Measurements from ENCODE around the gene DLX1. TPM values are rescaled to one million over a fixed set of nuclear protein-coding genes. Genes with fewer than 3 reads are reported as not detected.

The DLX1 gene
- total RNA-seq, 1 donor from 2014 or later = under 0.01 TPM

DNA sequence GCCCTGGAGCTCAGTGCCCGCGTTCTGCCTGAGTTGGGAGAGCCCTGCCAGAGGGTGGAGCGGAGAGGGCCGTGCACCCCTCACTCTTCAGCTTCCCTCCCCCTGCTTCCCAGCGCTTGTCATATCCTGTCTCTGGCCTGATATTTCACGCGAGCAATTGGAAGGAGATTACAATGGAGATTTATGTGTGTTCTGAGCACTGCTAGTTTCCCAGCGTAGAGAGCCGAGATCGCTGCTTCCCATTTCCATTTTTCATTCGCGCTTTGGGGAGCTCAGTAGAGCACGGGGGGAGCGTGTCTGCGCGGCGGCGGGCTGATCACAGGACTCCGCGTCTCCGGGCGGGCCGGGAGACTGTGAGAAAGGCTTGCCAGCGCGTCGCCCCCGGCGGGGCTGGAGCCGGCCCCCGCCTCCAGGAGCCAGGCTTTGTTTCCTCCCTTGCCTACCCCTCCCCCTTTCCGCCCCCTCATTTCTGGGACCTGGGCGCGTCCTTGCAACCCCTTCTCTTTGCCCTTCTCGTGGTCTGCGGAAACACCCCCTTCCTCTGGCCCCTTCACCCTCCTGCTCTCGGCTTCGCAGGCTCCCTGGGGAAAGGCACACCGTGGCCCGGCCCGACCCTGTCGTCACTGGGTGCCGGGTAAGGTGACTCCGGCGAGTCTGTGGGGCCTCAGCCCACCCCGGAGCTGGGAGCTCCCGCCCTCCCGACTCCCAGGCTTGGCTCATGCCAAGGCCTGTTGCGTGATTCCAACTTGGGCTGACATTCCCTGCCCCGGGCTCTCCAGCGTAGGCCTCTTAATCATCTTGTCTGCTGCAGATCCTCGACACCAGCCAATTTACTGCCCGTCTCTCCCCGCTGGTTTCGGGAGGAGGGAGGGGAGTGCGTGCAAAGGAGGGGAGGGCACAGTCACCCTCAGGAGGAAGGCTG, 11.6 kb downstream of the DLX1 start:
- peak in 1 of 2 donors; percentile 52 for DNase-seq (ENCODE audit: low read depth in 2 of 2)

DNA sequence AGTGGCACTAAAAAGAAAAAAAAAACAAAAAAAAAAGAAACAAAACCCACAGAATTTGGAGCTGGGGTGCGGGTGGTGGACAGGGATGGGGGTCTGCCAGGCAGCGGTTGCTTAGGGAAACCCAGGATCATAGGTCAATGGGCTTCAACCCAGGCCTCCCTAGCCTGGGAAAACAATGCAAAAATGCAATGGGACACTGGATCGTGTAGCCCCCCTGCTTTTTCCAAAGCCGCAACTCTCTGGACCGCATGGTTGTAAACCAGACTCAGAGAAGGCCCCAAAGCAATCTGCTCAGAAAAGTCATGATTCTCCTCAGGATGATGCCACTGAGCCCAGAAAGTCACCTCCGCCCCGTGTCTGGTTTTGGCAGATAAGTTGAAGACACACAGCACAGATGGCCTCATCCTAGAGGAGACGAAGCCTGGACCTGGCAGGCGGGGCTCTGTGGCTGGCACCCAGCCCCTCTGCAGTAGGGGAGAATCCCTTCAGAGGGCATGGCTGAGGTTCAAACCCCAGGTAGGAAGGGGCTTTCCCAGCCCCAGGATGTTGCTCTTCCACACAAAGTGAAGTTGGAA, 12.3 kb downstream of the DLX1 start:
- DNase-seq (ENCODE audit: low read depth in 2 of 2) = no peak

DNA sequence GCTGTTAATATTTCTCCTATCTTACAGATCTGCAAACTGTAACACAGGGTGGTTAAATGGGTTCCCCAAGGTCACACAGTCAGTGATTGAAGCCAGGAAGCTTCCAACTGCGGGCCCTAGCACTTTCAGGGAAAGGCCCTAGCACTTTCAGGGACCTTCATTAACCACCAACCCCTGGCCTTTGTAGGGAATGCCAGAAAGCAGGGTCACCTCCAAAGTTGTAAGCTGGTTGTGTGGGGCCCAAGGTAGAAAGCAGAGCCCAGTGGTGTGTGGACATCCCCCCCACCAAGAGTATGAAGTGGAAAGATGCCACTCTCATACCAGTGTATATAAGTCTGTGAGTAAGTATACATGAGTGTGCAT, 13.0 kb downstream of the DLX1 start:
- no peak for DNase-seq (ENCODE audit: low read depth in 2 of 2)

DNA sequence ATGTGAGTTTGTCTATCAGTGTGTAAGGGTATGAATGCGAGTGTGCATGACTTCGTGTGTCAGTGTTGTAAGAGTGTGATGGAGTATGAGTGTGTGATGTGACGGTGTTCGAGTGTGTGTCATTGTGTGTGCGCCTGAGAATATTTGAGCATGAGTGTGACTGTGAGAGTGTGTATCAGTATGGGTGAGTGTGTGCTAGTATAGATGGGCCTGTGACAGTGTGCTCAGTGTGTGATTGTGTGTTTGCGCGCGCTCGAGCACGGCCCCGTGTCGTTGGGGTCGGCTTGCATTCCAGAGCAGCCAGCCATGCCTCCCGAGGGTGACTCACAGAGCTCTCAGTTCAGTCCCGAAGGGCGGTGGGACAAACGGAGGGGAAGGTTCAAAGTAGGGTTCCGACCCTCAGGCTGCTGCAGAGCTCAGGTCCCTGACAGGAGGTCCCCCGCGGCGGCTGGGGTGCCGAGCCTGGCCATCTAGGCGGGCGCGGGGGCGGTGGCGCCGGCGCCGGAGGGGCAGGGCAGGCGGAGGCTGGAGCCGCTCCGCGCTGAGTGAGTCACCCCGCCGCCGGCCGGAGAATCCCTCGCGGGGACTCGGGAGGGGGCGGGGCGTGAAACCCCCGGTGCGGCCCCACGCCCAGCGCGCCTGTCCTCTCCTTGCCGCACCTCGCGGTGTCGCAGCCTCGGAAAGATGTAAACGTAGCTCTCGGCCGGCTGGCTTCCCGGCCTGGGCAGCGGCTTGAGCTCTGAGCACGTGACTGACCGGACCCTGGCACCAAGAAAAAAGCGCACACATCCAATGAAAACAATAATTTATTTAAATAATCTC, 13.6 kb downstream of the DLX1 start:
- peak in 1 of 2 donors; percentile 71 for DNase-seq (ENCODE audit: low read depth in 2 of 2)

DNA sequence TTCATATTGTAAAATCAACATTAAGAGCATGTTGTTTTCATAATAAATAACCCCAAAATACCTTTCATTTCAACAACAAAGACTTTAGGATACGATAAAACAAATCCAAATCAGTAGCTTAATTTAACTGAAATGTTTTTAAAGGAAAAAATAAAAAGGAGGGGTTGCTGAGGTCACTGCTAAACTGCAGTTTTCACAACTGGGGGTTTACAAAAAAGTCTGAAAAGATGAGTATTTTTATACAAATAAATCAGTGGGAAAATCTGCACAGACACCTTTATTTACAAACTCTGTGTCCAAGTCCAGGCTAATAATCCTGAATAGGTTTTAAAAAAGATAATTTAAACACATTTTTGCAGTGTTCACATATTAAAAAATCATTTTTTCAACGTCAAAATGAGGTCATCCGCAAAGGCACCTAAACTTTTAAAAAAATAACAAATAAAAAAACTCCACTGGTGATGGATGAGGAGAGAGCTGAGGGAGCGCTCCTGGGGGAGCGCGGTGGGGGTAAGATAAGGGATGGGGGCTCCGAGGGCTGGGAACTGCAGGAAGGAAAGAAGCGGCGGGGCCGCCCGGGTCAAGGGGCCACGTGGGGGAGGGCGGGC, 14.3 kb downstream of the DLX1 start:
- DNase-seq (ENCODE audit: low read depth in 2 of 2) = no peak

DNA sequence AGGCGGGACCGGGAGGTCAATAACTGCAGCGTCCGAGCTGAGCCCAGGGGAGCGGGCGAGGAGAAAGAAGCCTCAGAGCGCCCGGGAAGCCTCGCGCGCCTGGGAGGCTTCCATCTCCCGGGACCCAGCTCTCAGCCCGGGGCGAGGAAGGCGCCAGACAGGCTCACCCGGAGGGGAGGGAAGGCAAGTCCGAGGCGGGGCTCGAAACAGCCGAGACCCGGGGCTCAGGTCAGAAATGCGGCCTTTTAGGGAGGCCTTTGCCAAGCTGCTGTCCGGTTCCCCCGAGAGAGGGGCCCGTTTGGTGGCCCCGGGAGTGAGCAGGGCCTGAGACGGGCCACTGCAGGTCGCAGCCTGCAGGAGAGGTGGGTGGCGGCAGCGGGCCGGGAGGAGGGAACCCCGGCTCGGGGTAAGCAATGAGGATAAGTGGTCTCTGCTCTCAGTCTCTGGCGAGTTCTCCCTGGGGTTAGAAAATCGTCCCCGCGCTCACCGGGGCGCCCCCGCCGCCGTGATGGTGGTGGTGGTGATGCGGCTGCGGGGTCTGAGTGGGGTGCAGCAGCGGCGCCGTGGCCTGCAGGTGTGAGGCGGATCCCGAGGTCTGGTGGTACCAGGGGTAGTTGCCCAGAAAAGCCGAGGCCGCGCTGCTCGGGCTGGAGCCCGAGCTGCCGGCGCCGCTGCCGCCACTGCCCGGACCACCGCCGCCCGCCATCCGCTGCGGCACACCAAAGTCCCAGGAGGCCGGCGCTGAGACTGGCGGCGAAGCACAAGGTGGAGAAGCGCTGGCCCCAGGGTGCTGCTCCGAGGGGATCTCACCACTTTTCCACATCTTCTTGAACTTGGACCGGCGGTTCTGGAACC, 15.0 kb downstream of the DLX1 start:
- DNase-seq (ENCODE audit: low read depth in 2 of 2) = no peak

DNA sequence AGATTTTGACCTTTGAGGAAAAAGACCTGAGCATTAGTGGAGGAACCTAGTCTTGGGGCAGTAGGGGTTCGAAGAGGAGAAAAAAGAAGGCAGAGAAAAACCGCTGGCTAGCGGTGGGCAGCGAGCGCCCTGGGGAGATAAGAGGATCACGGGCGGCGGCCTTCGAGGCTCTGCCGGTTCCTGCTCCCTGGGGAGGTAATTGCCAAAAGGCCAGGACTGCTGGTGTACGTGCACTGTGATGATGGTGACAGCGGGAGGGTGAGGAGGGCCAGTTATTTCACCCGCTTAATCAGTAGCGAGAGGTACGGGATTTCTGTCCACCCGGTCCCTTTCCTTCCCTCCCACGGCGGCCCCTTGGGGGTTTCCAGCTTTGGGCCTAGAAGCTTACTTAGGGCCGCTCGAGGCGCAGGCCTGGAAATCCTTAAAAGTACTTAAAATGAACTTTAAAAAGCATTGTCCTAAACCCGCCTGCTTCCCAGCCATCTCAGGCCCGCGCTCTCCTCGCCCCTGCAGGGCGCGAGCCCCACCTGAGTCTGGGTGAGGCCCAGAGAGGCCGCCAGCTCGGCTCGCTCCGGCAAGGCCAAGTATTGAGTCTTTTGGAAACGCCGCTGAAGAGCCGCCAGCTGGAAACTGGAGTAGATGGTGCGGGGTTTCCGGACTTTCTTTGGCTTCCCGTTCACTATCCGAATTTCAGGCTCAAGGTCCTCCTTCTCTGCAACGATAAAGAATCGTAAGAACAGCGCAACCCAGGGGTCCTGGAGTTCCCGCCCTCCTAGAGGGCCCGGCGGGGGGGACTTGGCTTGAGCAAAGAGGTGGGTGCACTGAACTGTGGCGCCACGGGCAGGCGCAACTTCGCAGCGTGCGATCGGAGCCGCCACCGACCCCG, 15.9 kb downstream of the DLX1 start:
- DNase-seq (ENCODE audit: low read depth in 2 of 2) = no peak

DNA sequence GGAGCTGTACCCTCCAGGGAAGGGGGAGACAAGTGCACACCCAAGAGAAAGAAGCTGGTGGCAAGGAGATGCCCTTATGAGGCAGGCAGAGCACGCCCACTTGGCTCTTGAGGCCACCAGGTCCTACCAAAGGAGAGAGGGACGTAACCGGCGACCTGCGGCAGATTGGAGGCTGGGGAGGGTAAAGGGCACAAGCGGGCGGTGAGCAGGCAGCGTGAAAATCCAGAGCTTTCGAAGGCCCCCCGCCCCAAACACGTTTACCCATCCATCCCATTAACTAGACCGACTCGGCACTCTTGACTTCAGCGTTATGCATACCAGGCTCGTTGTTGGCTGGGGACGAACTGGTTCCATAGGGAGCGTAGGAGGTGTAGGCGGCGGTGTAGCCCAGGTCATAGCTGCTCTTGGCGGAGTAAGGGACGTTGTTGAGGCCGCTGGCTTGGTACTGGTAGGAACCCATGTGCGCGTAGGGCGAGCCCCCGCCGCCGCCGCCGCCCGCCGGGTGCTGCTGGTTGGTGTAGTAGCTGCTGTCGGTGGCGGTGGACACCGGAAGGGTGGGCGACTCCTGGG, 16.6 kb downstream of the DLX1 start:
- no peak for DNase-seq (ENCODE audit: low read depth in 2 of 2)

DNA sequence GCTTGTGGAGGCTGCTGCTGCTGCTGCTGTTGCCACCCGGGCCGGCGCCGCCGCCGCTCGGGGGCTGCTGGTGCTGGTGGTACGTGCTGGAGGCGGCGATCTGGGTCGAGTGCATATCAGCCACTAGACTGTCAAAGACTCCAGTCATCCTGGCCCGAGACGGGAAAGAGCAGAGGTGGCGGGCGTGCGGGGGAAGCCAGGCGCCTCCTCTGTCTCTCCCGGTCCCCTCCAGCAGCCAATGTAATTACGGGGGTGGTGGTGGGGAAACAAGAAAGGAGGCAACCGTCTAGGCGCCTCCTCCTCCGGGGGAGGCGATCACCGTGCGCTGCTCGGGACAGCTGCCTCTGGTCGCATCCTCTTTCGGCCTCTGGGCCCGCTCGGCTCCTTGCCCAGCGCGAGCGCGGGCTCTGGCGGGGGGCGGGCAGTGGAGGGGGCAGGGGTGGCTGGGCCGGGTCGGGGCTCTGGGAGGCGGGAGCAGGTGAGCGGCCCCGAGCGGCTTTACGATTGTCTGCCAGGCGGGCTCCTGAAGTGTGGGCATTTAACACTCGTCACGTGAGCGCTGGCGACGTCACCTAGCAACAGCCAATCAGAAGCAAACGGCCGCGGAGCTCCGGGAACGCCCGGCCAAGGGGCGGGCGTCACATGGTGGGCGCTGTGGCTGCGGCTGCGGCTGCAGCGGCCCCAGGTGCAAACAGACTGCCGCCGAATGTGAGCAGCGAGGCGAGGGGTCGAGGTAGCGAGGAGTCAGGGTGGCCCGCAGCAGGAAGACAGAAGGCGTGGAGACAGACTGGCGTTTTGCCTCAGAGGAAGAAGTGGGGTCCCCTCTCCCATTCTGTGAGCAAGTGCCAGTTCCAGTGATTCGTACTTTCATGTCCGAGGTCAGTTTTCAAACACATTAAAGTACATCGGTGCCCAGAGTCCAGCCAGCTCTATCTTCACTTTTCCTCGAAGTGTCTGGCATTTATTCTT, 17.4 kb downstream of the DLX1 start, which contains the start of gene DLX2:
Gene DLX2, minus strand, starts transcription at position 510 of the 969 bp plus-strand sequence. Its CDS starts 362 bp downstream, at position 148.
- peak; percentile 75 to 93 for DNase-seq (ENCODE audit: low read depth in 2 of 2)

DNA sequence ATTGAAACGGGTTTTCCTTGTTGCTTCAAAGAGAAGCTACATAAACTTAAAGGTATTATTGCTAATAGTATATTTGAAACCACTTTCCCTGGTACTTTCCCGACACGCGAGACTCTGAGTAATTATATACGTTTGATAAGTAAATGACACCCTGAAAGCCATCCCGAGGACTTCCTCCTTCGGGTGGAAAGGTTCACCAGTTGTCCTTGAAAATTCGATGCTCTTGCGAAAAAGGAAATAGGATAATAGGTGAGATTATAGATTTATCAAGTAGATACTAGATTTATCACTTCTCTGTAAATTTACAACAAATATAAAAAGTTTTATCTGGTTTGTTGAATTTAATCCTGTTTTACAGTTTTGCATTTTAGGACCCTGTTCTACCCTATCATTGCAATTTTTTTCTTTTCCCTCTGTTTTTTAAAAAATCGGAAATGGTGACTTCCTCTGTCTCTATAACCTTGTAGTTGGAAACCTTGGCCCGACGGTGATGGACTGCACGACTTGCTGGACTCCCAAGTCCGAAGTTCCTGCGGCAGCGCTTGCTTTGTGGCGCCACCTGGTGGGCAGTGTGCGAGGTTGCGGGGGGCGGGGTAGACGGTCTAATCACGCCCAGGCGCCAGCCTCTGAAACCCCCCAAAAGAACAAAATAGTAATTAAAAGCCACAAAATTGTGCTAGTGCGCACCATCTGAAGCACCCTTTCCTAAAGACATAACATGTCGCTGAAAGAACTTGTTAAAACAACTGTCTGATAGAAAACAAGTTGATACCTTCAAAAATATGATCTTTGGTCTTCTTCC, 18.4 kb downstream of the DLX1 start:
- peak; percentile 68 to 87 for DNase-seq (ENCODE audit: low read depth in 2 of 2)

DNA sequence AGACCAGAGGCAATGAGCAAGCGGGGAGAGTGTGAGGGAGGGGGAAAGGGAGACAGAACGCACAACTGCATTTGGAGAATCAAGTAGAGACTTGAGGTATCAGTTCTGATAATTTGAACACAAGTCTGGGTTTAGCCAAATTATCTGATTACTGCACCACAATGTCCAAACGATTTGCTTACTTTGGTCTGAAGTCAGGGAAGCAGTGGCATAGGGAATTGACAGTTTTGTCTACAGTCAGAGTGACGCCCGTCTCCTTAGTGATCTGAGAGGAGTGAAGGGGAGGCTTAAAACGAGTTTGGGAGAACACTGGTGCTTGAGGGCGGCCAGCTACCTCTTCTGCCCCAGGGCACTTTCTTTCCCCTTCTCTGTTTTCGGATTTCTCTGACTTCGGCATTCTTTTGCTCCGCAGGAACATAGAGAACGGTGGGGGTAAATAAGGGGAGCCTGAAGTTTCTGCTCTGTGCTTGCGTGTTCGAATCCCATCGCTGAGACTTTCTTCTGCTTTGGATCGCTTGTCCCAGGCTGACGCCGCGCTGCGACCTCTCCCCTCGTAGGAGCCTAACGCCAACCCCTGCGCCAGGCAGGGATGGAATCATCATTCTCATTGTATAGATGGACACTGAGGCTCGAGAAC, 20.3 kb downstream of the DLX1 start:
- no peak for DNase-seq (ENCODE audit: low read depth in 2 of 2)

DNA sequence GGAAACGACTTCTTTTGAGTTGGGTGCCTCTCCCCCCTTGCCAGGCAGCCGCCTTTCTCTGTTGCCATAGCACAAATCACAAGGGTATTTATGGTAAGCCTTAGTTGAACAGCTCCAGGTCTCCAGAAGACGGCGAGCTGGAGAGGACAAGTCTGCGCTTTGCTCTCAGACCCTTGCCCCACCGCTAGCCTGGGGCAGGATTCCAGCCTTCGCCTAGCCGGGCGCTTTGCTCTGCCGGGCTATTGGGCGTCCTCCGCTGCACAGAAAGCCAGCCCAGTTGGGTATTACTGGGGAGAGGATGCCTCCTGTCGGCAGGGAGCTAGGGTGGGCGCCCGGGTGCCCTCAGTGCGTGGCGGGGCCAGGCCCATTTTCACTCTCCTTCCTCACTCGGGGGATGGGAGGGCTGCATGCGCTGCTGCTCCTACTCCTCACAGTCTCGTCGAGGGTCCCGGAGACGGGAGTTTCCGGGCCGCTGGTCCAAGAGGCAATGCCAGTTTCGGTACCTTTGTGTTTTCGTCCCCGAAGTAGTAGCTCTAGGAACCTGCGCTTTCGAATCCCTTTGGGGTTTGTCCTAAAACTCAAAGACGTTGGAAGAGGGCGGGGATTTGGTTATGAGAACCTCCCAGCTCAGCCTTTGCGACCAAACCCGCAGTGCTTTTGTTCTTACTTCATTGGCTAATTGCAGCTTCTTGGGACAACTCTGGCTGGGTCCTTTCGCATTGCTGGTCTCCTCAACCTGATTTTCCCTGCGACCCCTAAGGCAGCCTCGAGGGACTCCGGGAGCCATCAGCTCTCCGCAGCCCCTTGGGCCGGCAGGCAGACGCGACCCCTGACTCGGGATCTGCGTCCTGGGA, 21.0 kb downstream of the DLX1 start:
- DNase-seq (ENCODE audit: low read depth in 2 of 2) = peak in 1 of 2 donors; percentile 61

DNA sequence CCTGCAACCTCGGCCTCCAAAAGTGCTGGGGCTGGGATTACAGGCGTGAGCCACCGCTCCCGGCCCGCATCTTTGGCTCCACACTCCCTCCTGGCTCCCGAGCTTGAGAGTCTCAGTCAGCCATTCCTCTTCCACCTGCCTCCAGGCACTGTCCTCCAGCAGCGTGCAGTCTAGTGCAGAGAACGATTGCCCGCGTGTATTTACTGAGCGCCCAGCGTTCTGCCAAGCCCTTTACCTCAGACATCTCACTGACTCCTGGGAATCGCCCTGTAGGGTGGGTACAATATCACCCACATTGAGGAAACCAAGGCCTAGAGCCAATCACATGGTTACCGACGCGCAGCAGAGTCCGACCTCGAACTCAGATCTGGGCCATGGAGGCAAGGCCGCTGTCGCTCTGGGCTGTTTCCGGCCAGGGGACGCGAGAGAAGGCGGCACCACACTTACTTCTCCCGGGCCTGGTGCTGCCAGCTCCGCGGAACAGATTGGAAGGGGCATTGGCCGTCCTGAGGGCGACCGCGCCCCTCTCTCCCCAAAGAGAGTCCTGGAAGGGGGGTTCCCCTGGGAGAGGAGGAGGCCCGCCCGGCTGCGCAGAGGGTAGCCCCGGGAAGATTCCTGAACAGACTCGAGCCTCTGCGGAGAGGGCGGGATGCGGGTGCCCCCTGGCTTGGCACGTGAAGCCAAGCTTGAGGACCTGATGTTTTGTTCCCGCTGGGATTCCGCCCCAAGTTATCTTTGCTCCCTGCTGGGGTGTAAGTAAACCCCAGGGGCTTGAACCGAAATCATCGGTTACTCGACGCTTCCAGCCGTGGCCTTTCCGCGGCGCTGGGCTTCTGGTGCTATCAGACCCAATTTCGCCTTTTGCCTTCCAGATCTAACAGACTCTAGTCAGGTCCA, 22.6 kb downstream of the DLX1 start:
- DNase-seq (ENCODE audit: low read depth in 2 of 2) = no peak

DNA sequence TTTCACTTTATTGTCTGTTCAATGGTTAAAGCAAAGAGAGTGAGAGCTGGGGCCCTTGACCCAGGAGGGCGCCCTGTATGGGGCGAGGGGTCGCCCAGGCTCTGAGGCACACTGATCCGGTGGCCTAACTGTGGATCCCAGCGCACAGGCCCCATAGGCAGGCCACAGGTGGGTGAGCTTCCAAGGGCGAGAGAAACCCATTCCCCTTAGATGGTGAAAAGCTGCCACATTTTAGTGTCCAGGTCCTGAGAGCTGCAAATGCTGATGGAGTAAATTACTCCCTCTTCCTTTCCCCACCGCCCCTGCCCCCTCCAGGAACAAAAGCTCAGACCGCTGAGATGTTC, 23.3 kb downstream of the DLX1 start:
- no peak for DNase-seq (ENCODE audit: low read depth in 2 of 2)
